HG02840 (cell line): ENCODE results near the gene BEAN1.

ENCODE experiments used
- ATAC-seq: cut with Tn5 transposase; IDR thresholded peaks from one replicate; pipeline ENCODE4 v1.9.1; 2021; ENCODE audit warnings: mild to moderate bottlenecking, moderate library complexity, moderate number of reproducible peaks; ENCODE audit not compliant: unreplicated experiment, low FRiP score

Gene BEAN1

DNA sequence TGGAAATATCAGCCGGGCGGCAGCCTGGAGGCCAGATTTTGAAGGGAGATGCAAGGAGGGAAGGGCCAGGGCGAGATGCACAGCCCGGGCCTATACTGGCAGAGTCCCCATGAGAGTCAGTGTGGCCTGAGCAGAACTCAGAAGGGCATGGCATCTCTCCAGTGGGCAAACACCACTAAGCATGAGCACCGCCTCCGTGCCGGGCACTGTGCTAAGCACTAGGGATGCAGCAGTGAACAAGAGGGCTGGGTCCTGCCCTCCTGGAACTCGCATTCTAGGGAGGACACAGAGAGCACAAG lies 89.4 kb downstream of the BEAN1 start:
- no peak for ATAC-seq

DNA sequence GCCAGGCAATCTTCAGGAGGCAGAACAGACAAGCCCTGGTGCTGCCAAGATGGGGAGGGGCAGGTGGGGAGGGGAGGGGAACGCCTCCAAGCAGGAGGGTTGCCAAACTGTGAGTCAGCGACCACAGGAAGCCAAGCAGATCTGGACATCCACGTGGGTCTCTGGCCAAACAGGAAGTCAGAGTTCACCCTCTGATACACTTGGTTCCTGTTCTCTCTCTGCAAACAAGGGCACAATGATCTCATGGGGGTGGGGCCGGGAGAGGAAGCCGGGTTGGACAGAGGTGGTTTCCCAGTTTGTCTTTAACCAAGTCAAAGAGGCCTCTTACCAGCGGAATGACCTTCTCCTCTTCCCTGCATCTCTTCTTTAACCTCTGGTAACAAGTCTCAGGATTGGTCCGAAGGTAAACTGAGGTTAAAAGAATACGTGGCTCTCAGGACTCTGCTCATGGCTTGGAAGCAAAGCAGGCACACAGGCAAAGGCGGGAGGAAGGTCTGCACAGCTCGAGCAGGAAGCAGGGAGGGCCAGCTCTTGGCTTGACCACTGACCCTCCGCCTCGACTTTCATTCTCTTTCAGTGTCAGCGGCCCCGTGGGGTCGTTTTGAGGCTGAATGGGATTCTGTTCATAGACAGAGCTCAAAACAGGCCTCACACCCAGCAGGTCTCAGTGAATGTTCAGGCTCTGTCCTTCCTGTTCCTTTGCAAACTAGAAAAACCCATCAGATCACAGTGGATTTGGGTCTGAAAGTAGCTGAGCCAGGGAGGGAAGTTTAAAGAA lies 89.9 kb downstream of the BEAN1 start:
- peak; percentile 96 for ATAC-seq

GRCh38 chr16:66517586-66518263 lies 90.6 kb downstream of the BEAN1 start:
- no peak for ATAC-seq

DNA sequence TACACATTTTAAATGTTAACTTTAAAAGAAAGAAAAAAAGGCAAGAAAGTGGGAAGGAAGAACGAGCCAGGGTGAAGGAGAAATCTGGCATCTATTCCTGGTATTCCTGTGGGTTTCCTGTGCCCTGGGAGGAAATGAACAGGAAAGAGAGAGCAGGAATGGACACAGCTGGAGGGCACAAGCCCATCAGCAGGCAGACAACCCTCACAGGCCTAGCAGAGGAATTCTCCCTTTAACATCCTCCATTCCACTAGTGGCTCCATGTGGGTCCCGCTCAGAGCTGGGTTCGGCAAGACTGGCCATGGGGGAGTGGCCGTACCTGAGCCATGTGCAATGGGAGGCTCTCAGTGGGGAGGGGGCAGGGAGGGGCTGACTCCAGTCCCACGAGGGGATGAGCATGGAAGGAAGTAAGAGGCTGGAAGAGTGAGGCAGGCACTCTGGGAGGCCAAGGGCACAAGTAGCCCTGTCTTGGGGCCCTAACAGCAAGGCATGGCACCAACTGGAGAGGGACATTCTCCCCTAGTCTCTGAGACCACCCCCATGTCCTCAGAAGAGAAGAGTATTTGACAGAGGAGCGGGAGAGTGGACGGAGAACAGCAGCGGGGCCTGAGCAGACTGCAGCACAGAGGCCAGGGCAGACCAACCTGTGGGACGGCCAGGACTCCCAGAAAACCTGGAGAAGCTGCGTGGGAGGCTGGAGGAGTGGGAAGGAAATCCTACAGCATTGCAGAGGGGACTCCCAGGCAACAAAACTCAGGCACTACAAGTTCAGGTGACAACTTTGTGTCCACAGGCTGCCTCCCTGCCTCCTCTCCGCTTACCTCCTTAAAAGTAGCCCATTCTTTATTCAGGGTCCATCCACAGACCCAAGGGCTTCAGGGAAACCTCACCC lies 92.6 kb downstream of the BEAN1 start:
- no peak for ATAC-seq

DNA sequence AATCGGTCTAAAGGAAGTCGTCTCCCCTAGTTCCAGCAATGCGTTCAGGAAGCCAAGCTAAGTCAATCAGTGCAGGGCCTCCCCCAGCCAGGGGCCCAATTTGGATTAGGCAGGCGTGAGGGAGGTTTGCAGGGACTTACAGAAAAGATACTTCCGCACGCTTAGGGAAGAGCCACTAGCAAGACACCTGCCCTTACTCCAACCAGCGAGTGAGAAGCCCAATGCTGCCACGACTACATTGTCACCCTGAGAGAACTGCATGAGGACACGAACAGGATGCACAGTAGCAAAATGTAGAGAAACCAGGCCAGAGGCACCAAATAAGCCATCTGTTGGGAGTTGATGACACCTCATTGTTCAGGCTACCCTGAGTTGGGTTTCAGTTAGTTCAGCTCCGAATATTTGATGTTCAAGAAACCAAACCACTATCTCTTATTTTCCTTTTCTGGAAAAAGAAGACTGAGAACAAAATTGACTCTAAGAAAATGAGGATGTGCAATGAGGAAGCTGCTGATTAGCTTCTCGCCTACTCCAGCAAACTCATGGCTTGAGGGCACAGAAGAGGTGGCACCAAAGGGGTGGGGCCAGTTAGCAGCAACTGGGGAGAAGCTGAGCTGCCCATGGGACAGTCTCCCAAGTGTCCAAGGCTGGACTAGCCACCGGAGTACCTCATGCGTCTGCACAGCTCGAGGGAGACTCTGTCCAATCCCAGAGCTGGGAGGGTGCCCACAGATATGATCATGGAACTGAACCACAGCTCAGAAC lies 93.5 kb downstream of the BEAN1 start:
- no peak for ATAC-seq

- ATAC-seq: no peak
These were observed 94.2 kb downstream of the BEAN1 start for GRCh38 chr16:66521252-66521713.

GRCh38 chr16:66521951-66522771 lies 95.1 kb downstream of the BEAN1 start:
- ATAC-seq: no peak

DNA sequence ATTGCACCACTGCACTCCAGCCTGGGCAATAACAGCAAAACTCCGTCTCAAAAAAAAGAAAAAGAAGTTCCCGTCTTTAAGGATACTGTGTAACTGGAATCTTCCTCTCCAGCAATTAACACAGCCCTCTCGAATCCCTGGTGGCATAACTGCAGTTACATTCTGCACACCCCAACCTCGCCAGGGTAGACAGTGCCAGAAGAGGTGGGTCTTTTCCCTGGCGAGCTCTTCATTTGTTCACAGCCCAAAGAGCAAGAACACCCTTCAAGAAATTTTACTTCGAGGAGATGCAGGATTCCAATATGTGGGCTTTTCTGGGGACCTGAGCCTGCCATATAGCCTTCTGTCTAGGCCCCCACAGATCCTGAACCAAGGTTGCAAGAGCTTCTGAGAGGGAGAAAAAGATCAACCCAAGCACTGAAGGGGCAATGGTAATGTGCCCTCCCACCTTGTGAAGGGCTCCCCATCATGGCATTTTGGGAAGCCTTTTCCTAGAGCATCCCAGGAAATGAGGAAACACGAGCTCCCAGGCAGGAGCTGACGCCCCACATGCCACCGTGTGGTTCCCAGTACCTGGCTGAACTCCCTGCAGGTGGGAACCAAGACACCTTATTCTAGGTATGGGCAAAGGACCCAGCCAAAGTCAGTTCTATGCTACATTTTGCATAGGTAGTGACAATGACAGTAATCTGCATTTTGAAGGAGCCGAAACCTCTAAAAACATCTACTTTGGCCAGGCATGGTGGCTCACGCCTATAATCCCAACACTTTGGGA lies 95.9 kb downstream of the BEAN1 start:
- ATAC-seq: no peak

DNA sequence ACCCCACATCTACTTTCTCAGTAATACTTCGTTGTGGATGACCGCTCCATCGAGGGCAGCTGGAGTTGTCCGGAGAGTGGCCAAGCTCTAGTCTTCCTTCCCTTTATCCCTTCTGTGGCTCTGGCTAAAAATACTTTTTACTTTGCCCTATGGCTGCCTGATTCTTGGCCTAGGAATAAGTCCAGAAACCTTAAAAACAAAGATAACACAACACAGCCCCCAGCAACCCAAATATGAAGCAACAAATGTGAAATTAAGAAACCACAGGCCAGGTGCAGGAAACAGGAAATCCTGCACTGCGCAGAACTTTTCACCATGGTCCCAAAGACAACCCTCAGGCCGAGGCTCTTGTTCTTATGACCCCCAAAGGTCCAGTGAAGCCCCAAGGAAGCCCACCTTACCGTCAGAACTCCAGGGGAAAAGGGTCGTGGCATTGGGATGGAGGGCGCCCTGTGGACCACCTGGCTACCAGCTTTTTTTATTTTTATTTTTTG lies 96.8 kb downstream of the BEAN1 start:
- ATAC-seq: no peak

DNA sequence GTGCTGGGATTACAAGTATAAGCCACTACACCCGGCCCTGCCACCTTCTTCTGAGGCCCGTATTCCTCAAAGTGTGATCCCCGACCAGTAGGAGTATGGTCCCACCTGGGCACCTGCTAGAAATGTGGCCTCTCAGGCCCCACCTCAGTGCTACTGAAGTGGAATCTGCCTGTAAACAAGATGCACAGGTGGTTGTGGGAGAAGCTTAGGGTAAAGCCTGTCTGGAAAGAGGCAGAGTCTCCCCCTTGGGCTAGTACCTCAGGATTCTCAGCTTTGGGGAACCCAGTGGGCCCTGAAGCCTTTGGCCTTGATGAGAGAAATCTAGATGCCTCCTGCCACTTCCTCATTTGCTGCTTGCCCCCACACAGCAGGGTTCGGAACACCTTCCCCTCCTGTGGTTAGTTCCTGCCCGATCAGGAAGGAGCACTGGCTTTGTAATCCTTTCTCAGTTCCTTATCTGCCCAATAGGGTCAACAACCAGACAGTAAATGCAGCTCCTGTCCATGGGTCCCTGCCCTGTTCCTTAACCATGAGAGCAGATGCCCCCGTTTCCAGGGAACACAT lies 97.6 kb downstream of the BEAN1 start:
- ATAC-seq: peak; percentile 49

DNA sequence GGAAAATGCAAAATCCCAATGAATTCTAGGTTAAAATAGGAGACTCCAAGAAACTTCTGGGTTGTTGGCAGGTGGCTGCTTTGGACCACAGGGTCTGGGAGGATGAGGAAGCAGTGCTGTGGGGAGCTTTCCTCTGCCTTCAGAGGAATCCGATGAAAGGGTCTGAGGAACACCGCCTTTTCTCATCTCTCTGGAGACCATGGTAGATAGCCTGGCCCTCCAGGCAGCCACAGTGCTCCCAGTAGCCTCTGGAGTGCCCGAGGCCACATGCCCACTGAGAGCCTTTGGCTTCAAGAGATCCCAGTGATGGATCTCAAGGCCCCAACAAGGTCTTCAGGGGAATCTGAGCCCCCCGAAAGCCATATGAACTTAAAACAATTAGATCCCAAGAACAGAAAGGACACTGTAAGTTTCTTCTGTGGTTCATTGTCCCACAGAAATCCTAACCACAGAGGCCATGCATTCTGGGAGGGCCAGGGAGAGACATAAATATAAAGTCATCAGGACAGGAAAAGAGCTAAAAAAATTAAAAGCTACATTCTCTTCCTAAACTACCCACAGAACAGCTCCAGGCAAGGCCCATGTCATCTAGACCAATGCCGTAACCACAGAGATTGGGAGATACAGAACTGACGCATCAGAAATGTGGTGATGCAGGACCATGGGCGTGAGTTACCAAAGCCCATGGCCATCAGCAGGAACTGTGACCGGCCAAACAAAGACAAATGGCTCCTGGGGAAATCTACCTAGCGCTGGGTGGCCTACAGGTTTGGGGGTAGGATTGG lies 98.5 kb downstream of the BEAN1 start:
- no peak for ATAC-seq

DNA sequence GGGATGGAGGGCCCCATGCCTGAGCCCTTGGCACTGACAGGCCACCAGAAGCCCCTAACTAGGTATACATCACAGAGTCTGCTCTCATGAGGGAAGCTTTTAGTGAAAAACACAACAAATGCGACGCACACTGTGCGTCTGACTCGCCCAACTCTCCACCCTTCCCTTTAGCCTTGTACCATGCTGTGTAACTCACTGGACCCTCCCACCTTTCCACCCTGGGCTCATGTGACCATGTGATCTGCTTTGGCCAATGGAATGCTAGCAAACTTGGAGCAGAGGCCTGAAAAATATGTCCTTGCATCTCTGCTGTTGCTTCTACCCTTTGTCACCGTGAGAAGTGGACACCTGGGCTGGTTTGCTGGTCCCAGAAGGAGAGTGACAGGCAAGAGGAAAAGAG lies 101.2 kb downstream of the BEAN1 start:
- ATAC-seq: no peak

DNA sequence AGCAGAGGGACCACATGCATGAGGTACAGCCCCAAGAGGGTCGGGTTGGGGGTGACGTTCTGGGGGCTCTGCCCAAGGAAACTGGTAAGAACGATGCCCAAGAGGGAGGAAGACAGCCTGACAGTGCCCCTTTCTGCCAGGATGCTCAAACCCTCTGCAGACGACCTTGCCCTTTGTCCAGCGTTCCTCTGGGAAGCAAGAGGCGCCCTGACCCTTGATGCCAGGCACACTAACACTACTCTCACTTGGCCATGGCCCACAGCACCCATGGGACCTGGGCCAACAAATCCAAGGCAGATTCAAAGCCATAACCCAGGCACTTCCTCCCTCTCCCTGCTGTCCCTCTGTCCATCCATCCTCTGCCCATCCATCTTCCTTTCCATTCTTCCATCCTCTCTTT lies 102.4 kb downstream of the BEAN1 start:
- no peak for ATAC-seq
